ENCODE results near the gene ADAP1. TPM values are rescaled to one million over a fixed set of nuclear protein-coding genes. Genes with fewer than 3 reads are reported as not detected.
A peak's percentile ranks its signal among the peaks of the same experiment; 100 is the strongest.

The ADAP1 gene
- total RNA-seq, 4 donors from 2014 or later: 84.9 to 360 (median 169) TPM

DNA sequence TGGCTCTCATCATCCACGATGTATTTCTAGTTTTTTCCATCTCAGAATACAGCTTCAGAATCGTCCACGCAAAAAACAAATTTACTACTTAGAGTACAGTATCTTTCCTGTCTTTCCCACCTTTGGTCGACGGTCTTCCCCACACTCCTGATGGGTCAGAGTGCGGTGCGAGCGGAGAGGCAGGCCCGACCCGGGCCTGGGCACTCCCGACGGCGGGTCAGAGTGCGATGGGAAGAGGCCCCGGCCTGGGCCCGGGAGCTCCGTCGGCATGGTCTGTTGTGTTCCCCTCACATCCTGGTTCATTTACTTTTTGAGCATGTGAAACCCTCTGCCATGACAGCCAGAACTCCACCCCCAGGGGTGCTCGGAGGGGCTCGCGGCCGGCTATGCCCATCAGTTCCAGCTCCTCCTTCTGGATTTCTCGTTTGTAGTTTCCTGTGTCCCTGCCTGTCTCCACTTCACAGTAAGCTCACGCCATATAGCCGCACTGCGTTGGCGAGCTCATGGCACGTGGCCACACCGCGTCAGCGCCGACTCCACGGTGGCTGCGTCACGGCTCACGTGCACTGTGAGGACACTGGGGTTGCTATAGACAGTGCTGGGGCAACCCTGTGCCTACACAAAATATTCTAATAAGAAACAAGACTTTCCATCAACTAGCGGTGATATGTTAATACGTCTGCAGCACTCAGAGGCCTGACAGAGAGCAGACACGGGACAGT lies 13.0 kb upstream of the ADAP1 start:
- WGBS, 2 donors (ENCODE audit: low coverage in 1 of 2): 88 to 93% methylated on average over 5 to 39 of the region's 39 CpGs
- in situ Hi-C loops (cut with MboI; ENCODE audit: low pct_ligation_motif_present in 1 of 4, low pct_unique_long_range_greater_than_20kb in 1 of 4, low sequenced_read_pairs in 3 of 4) (no loop called here), intact Hi-C loops (cut with DNase I; ENCODE audit: low total_unique reads) (no loop called here)
- H3K27ac ChIP-seq: no peak overlapping the region
- TF ChIP-seq POLR2A (IDR thresholded peaks at IDR 0.05) (no peak), EP300 (IDR thresholded peaks at IDR 0.05; ENCODE audit: low read depth) (no peak), POLR2AphosphoS5 (IDR thresholded peaks at IDR 0.05) (no peak)
- TF ChIP-seq, protein P1, sequence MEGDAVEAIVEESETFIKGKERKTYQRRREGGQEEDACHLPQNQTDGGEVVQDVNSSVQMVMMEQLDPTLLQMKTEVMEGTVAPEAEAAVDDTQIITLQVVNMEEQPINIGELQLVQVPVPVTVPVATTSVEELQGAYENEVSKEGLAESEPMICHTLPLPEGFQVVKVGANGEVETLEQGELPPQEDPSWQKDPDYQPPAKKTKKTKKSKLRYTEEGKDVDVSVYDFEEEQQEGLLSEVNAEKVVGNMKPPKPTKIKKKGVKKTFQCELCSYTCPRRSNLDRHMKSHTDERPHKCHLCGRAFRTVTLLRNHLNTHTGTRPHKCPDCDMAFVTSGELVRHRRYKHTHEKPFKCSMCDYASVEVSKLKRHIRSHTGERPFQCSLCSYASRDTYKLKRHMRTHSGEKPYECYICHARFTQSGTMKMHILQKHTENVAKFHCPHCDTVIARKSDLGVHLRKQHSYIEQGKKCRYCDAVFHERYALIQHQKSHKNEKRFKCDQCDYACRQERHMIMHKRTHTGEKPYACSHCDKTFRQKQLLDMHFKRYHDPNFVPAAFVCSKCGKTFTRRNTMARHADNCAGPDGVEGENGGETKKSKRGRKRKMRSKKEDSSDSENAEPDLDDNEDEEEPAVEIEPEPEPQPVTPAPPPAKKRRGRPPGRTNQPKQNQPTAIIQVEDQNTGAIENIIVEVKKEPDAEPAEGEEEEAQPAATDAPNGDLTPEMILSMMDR (IDR thresholded peaks at IDR 0.05): no peak
- H3K9me3 ChIP-seq: no peaks in the 10 kb centered on the region
- H3K4me1 ChIP-seq: peaks cover 19 to 33% (median 27%) of the 10 kb centered on the region in 4 donors
- no peak overlapping the region for H3K4me3 ChIP-seq
- no peaks in the 10 kb centered on the region for H3K27me3 ChIP-seq
- peaks cover 0 to 41% (median 18%) of the 10 kb centered on the region in 4 donors for H3K36me3 ChIP-seq
- DNase-seq: no peak

DNA sequence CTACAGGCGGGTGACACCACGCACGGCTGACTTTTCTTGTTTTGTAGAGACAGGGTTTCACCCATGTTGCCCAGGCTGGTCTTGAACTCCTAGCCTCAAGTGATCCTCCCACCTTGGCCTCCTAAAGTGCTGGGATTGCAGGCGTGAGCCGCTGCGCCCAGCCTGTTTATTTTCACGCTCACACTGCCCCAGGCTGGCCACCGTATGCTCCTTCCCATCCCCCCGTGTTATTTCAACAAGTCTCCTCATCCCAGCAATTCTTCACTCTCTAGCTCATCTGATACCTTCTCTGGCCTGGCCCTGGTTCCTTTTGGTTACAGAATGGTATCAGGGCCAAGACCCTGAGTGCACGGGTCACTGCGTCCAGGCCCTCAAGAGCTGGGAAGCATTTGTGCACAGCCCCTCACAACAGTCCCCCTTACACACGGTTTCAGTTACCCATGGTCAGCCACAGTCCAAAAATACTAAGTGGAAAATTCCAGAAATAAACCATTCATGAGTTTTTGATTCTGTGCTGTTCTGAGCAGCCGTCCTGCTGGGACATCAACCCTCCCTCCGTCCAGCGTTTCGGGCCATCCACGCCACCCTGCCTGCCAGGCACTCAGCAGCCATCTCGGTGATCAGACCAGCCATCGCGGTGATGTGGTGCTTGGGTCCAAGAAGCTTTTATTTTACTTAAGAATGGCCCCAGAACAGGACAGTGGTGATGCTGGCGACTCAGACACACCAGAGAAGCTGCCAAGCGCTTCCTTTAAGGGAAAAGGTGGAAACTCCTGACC lies 12.0 kb upstream of the ADAP1 start:
- Histone ChIP-seq H3K36me3 (peaks cover 0 to 31% (median 12%) of the 10 kb centered on the region in 4 donors), H3K4me1 (peaks cover 19 to 31% (median 27%) of the 10 kb centered on the region in 4 donors), H3K27me3 (no peaks in the 10 kb centered on the region), H3K9me3 (no peaks in the 10 kb centered on the region), H3K4me3 (no peak overlapping the region), H3K27ac (peak overlapping the region in 1 of 4 donors; percentile 89)
- DNase-seq: no peak
- intact Hi-C loops (cut with DNase I; ENCODE audit: low total_unique reads): no loop called here
- 84 to 87% methylated on average over 12 to 22 of the region's 22 CpGs for WGBS, 2 donors (ENCODE audit: low coverage in 1 of 2)
- TF ChIP-seq POLR2A (IDR thresholded peaks at IDR 0.05) (no peak), EP300 (IDR thresholded peaks at IDR 0.05; ENCODE audit: low read depth) (no peak), POLR2AphosphoS5 (IDR thresholded peaks at IDR 0.05) (no peak)
- TF ChIP-seq, protein P1 (IDR thresholded peaks at IDR 0.05): no peak
- in situ Hi-C loops (cut with MboI; ENCODE audit: low pct_ligation_motif_present in 1 of 4, low pct_unique_long_range_greater_than_20kb in 1 of 4, low sequenced_read_pairs in 3 of 4): no loop called here

DNA sequence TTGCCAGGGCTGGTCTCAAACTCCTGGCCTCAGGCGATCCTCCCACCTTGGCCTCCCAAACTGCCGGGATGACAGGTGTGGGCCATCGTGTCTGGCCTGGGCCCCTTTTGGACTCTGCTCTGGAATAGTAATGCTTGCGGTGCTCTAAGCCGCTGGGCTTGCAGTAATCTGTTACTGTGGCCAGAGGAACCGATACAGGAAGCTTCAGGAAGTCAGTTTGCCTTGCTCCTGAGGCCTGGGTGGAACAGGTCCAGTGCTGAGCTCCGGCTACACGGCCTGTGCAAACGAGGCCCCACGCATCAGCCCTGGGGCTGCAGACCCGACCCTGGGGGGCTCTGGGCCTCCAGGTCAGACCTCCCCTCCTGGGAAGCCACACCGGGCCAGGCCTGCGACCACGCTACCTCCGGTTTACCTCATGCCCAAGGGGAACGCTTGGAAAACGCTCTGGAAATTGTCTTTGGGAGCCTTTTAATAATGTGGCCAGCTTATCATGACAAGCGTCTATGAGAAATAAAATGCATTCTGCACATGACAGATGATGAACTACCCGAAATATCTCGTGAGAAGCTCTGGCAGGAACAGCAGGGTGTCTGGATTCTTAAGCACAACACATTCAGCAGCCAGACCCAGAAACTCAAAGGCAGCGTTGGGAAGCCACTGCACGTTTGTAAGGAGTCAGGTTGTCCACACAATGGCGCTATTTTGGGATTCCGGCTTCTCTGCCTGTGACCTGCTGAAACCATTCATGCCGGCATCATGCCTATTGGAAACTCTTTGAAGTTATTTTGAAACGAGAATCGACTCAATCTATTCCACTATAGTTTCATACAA lies 10.1 kb upstream of the ADAP1 start:
- in situ Hi-C loops (cut with MboI; ENCODE audit: low pct_ligation_motif_present in 1 of 4, low pct_unique_long_range_greater_than_20kb in 1 of 4, low sequenced_read_pairs in 3 of 4): no loop called here
- intact Hi-C loops (cut with DNase I; ENCODE audit: low total_unique reads): no loop called here
- Histone ChIP-seq H3K9me3 (no peaks in the 10 kb centered on the region), H3K27me3 (no peaks in the 10 kb centered on the region), H3K4me1 (peaks cover 19 to 31% (median 27%) of the 10 kb centered on the region in 4 donors), H3K27ac (peak overlapping the region; percentile 71 to 89 (median 75)), H3K36me3 (peaks cover 0 to 27% (median 12%) of the 10 kb centered on the region in 4 donors), H3K4me3 (no peak overlapping the region)
- peak in 2 of 3 donors; percentile 26 to 35 for TF ChIP-seq POLR2AphosphoS5 (IDR thresholded peaks at IDR 0.05)
- no peak for TF ChIP-seq EP300 (IDR thresholded peaks at IDR 0.05; ENCODE audit: low read depth)
- TF ChIP-seq, protein P1 (IDR thresholded peaks at IDR 0.05): no peak
- peak; percentile 14 for TF ChIP-seq POLR2A (IDR thresholded peaks at IDR 0.05)
- 23 to 48% methylated on average over 11 to 25 of the region's 27 CpGs for WGBS, 2 donors (ENCODE audit: low coverage in 1 of 2)
- no peak for DNase-seq

Measured in transverse colon (tissue), 4 donors.